ENCODE measurements around the gene ARHGAP36.

The ARHGAP36 gene

GRCh38 chrX:131058136-131058868 lies at the start of gene ARHGAP36:
ARHGAP36 (plus strand) TSS chrX:131058346; CDS start chrX:131081666, 23,320 bp downstream.
- DNase-seq (ENCODE audit: low read depth), result no peak
- TF ChIP-seq CTCF (conservative IDR thresholded peaks at IDR 0.05; ENCODE audit: low read depth, low read length), result no peak
- H3K4me3 ChIP-seq (ENCODE audit: low read length), result no peak within 1 kb of the TSS

- H3K4me3 ChIP-seq (ENCODE audit: low read length), result no peak overlapping the region
- DNase-seq (ENCODE audit: low read depth), result no peak
- no peak for TF ChIP-seq CTCF (conservative IDR thresholded peaks at IDR 0.05; ENCODE audit: low read depth, low read length)
Measured at GRCh38 chrX:131010186-131010585, 48.0 kb upstream of the ARHGAP36 start.

- no peak for TF ChIP-seq CTCF (conservative IDR thresholded peaks at IDR 0.05; ENCODE audit: low read depth, low read length)
- no peak overlapping the region for H3K4me3 ChIP-seq (ENCODE audit: low read length)
- no peak for DNase-seq (ENCODE audit: low read depth)
Measured at GRCh38 chrX:131025336-131025735, 32.8 kb upstream of the ARHGAP36 start.

- DNase-seq (ENCODE audit: low read depth), result no peak
- no peak for TF ChIP-seq CTCF (conservative IDR thresholded peaks at IDR 0.05; ENCODE audit: low read depth, low read length)
- no peak overlapping the region for H3K4me3 ChIP-seq (ENCODE audit: low read length)
Measured at GRCh38 chrX:131032354-131033230, 25.6 kb upstream of the ARHGAP36 start.

GRCh38 chrX:131034063-131034462 lies 24.1 kb upstream of the ARHGAP36 start:
- no peak for TF ChIP-seq CTCF (conservative IDR thresholded peaks at IDR 0.05; ENCODE audit: low read depth, low read length)
- H3K4me3 ChIP-seq (ENCODE audit: low read length), result no peak overlapping the region
- no peak for DNase-seq (ENCODE audit: low read depth)

GRCh38 chrX:131040781-131041180 lies 17.4 kb upstream of the ARHGAP36 start:
- no peak for TF ChIP-seq CTCF (conservative IDR thresholded peaks at IDR 0.05; ENCODE audit: low read depth, low read length)
- no peak overlapping the region for H3K4me3 ChIP-seq (ENCODE audit: low read length)
- no peak for DNase-seq (ENCODE audit: low read depth)

All from retinal pigment epithelial cell (primary cell).